Hematopoietic multipotent progenitor cell treated with erythropoietin and hydrocortisone succinate and interleukin-3 and kit ligand, for 17 days (in vitro differentiated cells): Measurements from ENCODE around the gene DGKA.

Experiments
- DNase-seq: peaks from one replicate; pipeline ENCODE4 v3.0.0-alpha.2; 2015; ENCODE audit warnings: low spot score

DGKA gene

DNA sequence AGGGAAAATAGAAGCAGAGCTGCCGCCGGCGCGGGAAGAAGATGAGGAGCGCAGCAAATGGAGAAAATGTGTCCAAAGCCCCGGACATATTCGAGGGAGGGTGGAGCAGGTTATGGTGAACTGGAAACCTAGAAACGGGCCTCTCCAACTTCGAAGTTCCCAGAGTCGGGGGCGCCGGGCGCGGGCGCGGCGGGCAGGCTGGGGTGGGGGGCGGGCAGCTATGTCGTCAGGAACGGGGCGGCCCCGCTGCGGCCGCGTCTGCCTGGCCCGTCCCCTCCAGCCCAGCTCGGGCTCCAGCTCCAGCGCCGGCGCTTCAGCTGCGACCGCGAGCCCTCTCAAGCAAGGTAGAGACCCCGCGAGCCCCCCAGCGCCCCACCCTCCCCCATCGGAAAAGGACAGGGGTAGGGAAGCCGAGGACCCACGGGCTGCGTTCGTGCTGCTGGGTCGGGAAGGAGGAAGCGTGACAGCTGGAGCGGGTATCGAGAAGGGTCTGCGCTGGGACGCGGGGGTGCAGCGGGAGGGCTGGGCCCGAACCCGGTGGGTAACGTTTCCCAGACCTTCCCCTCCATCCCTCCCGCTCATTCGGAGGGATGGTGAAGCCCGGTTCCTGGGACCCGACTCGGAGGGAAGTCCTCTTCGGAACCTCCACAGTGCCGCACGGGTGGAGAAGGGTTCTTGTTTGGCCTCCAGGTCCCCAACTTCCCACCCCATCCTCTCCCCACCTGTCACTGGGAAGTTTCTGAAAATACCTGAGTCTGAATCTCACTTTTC, 1.0 kb downstream of the DGKA start:
- no peak for DNase-seq

DNA sequence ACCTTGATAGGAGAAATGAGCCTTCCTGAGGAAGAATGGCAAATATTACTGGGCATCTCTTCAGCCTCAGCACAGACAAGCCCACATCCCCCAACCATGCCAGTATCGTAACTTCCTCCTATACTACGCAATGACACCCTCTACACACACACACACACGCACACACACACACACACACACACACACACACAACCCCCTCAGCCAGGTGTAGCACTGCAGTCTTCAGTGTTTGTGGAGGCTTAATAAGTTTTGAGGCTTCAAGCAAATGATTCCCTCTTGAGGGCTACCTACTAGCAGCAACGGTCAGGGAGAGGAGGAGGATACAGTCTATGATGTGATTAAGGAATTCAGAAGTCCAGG, 1.6 kb downstream of the DGKA start:
- no peak for DNase-seq

DNA sequence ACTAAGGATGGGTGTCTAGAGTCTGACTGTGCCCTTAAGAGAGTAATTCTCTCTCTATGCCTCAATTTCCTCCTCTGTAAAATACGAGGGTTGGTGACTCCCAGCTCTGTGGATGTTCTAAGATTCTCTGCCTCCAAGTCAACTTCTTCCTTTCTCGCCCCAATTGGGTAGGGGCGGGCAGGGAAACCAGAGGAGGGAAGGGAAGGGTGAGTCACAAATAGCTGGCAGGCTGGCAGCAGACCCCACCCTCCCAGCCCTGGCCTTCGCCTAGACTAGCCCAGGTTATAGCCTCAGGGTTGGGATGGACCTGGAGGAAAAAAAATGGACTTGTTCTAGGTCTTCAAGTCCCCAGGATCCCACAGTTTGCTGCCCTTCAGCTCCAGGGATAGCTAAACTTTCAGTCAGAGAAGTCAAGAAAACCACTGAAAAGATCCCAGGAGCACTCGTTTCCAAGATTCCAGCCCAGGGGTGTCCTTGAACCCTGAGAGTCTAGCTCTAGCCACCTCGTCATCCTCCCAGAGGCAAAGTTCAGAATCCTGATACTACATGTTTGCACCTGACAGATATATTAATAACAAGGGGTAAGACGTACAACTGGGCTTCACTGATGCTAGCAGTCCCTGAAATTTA, 2.3 kb downstream of the DGKA start:
- peak; percentile 30 for DNase-seq

DNA sequence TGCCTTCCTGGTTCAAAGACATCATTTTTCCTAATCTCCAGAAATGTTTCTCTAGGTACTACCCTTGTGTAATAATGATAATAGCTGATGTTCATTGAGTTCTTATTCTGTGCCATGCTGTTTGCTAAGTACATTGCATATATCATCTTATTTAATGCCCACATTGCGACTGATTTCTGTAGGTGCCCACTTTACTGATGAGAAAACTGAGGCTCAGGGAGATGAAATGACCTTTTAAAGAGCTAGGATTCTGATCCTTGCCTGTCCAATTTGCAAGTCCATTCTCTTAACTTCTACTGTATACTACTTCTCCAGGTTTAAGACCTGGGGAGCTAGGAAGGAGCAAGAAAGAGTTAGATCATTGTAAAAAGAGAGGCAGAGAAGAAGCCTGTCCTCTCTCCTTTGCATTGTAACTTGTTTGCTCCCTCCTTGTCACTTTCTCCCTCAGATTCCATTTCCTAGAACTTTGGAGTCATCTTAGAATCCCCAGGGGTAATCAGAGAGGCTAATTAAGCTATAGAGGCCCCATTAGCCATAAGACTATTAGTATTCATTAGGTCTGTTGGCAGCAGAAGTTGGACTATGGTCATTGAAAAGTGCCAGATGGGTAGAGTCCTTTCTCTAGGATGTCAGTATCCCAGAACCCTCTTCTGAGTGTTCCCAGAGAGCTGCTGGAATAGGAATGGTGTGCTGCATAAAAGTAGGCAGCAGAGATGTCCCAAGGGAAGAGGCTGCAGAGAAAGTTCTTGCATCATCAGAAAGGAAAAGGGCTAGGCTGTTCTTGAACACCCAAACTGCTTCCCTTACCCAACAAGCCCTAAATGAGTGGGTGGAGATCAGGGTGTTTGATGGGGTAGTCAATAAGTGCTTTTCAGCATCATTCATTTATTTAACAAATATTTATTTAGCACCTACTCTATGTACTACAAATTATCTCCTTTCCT, 3.1 kb downstream of the DGKA start:
- DNase-seq: no peak

DNA sequence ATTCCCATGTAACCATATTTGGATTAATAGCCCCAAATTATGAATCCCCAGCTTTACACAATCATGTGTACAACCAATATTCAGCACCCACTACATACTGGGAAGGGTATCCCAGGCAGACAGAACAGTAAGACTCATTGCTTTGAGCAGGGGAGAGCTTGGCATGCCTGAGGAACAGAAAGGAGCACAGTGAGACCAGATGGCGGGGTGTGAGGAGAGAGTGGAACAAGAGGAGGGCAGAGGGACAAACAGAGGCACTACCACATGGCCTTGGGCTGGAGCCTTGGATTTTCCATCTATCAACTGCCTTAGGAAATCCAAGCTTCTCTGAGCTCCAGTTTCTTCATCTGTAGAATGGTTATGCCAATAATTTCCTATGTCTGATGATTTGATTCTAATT, 3.8 kb downstream of the DGKA start:
- no peak for DNase-seq

DNA sequence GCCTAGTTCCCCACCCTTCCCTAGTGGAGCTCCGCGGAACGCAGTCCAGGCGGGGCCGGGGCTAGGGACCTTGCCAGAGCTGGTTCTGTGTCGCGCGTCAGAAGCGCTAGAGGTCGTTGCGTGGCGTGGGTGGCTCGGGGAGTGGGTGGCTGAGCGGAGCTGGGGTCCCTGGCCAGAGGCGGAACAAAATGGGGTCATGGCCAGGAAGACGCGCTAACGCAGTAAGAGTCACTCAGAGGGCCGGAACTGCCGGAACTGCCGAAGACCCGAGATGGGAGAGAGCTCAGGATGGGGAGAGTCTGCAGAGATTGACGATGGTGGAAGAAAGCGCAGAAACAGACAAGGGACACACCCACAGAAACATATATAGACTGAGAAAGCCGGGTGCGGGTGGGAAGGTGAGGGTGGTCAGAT, 4.8 kb downstream of the DGKA start:
- no peak for DNase-seq

DNA sequence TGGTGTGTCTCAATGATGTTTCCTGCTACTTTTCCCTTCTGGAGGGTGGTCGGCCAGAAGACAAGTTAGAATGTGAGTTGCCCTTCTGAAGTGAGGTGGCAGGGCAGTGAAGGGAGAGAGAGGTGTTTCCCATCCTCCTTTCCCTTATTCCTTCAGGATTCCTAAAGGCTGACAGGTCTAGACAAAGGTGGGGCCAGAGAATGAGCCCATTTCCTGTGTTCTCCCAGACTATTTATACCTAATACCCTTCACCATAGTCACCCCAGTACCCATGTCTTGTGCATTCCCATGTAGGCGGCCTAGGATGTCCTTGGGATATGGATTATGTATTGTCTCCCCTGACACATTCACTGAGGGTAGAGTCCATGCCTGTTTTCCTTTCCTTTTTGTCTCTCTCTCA, 7.0 kb downstream of the DGKA start:
- no peak for DNase-seq

DNA sequence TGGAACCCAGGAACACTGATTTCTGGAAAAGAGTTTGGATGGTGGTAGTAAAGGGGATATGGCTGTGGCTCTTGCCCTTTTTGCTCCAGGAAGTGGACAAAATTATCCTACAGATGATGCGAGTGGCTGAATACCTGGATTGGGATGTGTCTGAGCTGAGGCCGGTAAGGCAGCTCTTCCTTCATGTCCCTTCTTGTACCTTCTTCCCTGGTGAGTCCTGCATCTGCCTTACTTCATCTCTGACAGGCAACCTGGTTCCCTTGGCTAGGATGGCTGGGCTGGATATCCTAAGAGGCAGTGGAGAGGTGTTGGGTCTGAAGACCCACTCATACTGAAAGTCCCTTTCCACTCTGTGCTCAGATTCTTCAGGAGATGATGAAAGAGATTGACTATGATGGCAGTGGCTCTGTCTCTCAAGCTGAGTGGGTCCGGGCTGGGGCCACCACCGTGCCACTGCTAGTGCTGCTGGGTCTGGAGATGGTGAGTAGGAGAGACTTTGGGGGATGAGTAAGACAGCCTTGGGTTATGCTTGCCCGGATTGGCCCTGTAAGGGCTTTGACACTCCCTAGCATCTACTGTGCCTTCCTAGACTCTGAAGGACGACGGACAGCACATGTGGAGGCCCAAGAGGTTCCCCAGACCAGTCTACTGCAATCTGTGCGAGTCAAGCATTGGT, 8.0 kb downstream of the DGKA start:
- DNase-seq: no peak

DNA sequence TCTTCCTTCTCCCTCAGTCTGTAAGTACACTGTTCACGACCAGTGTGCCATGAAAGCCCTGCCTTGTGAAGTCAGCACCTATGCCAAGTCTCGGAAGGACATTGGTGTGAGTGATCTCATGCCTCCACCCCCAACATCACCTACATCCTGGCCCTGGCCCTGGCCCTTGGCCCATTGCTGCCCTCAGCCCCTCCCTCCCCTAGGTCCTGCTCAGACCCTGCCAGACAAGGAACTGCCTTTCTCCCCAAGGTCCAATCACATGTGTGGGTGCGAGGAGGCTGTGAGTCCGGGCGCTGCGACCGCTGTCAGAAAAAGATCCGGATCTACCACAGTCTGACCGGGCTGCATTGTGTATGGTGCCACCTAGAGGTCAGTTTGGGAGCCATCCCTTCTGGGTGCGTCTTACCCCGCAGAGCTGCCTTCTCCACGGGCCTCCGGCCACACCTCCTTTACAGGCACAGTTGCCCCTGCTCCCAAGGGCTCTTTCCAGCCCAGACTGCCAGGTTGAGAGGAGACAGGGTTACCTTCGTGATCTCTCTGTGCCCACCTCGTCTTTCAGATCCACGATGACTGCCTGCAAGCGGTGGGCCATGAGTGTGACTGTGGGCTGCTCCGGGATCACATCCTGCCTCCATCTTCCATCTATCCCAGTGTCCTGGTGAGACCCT, 9.2 kb downstream of the DGKA start:
- peak; percentile 88 for DNase-seq

DNA sequence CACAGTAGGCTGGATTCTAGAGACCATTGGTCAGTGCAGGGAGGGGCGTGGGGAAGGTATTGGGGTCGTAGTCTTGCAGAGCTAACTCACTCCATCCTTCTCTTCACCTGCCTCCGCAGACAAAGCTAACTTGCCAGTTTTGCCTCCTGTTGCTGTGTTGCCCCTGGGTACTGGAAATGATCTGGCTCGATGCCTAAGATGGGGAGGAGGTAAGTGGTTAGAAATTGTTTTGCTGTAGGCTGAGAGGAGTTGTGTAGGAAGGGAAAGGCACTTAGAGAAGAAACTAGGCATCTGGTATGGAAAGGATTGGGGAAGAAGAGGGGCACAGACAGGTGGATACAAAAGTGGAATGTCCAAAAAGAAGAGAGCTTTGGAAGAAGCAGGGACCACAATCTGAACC, 11.1 kb downstream of the DGKA start:
- no peak for DNase-seq

DNA sequence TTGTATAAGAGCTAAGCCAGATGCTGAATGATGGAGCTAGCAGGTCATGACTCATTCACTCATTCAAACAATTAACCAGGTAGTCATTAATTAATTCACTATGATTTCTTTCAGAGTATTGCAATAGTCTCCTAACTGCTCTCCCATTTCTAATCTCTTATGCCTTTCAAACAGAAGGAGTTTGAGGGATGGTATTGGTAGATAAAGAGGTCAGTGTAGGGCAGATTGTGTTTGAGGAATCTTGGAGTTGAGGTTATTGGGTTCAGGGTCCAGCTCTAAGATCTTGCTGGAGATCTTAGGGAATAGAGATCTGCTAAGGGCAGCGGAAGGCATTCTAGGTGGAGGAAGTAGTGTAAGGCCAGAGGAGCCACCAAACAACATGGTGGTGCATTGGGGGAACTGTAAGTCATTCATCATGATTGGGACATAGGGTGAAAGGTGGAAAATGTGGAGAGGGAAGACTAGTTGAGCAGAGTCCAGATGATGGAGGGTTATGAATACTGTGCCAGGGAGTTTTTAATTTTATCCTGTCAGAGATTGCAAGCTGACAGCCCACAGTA, 11.7 kb downstream of the DGKA start:
- DNase-seq: no peak

DNA sequence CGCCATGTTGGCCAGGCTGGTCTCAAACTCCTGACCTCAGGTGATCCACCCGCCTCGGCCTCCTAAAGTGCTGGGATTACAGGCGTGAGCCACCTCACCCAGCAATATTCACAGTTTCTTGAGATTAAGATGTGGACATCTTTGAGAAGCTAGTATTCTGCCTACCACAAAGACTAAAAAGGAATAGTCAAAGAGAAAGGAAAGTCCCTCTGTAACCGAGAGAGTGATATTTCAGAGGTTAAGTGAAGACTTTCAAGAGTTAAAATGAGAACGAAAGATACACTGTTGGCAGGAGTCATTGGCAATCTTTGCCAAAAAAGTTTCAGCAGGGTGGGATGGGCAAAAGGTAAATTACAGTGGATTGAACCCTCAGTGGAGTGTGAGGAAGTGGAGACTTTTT, 15.6 kb downstream of the DGKA start:
- DNase-seq: no peak

DNA sequence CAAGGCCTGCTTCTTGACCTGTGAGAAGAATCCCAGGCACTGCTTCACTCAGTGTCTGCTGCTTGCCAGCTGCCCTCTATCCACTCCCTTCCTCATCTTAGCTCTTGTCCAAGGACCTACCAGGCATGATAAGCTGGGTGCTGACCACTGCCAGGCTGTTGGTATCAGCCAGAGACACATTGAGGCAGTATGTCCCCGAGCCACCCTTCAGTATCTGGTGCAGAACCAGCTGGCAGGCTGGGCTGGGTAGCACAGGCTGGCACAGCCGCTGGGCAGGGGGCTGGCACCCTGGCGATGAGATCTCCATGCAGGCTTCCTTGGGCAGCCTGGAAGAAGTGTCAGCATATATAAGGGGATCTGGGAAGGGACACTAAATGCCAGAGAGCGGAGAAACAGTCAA, 24.4 kb downstream of the DGKA start:
- no peak for DNase-seq

DNA sequence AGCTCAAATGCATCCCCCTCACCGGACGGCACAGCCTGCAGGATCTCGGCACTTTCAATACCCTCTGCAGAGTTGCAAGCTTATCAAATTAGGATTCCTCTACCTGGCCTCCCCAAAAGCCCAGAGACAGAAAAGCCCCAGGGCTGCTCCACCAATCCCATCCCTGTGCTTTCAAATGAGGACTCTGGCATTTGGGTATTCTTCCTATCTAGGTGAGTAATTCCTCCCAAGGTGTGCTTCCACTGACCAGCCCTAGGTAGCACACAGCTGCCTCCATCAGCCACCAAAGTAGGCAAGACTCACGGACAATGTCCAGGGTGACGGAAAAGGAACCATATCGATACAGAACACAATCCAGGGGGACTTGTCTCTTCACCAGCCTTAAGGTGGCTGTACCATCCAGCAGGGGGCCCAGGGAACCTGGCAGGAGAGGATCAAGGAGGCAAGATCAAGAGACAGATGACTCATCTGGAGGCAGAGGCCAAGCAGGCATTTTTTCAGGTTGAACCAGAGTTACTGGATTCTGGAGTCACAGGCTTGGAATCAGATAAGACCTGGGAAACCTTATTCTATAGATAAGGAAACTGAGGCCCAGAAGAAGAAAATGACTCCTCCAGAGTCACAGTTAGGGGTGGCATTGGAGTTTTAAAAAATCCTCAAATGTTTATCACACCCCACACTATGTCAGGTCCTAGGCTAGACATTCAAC, 25.0 kb downstream of the DGKA start:
- peak; percentile 69 for DNase-seq

DNA sequence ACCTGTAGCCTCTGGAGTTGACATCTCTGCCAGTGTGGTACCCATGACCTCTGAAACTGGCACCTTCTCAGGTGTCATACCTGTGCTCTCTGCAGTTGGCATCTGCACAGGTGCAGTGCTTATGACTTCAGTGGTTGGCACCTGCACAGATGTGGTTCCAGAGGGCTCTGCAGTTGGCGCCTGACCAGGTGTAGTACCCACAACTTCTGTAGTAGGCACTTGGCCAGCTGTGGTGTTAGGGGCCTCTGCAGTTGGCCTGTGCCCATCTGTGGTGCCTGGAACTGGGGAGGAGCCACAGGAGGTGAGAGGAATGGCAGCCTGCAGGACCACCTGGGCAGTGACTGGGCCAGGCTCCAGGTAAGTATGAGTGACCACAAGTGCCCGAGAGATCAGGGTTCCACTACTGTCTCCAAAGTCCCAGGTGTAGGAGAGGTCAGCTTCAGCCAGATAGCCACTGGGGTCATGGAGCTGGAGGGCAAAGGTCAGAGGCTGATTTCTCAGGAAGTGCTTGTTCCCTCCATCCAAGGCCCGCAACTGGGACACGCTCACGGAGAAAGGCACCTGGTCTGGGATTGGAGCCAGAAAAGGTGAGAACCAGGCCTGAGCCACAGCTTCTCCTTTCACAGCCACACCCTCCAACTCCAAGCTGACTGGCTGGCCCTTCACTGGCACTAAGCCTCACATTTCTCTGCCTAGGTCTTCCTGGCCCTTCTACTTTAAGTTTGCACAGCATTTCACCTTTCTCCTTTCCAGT, 26.3 kb downstream of the DGKA start:
- DNase-seq: no peak

DNA sequence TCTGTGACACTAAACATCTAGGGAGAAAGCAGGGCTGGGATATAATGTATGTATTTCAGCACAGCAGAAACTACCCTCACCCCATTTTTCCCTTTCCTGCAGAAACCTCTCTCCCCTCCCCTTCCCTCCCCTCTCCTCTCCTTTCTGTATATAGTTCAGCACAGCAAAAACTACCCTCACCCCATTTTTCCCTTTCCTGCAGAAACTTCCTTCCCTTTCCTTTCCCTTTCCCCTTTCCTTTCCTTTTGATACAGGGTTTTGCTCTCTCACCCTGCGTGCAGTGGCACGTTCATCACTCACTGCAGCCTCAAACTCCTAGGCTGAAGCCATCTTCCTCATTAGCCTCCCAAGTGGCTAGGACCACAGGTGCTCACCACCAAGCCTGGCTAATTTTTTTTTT, 32.8 kb downstream of the DGKA start:
- DNase-seq: no peak

DNA sequence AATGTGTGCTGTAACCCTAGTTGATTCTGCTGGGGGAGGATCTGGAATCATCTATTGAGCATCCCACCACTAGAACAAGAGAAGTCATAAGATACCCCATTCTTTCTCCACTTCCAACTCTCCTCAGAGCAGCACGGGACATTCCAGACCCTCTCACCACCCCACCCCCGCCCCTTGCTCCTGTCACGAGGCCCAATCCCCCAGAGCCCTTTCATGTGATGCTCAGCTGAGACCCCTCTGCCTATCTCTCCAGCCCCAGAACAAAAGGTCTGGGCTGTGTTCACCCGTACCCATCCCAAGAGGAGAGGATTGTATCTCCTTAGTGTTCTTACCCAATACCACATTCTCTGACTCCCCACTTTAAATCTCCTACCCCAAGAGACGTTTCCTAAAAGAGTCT, 34.3 kb downstream of the DGKA start:
- DNase-seq: no peak

DNA sequence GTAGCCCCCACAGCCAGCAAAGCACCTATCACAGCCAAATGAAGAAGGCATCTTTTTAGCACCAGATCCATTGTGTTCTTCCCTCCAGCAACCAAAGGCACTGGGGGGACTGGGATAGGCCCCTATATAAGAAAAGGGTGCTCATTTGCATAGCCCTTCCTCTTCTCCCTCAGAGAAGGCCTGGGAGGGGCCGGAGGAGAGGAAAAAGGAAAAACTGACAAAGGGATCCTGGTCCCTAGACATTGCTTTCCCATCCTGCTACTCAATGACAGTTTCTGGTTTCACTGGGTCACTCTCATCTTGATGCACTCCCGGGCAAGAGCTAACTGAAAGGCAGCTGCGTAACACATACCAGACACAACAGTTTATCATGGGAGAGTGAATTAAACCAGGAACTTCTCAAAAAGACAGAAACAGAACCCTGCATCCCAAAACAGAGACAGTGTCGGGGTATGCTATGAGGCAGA, 35.0 kb downstream of the DGKA start, which contains the start of gene PMEL:
PMEL (minus strand) TSS at position 102 of the 467 bp plus-strand sequence; CDS start at position 71, 31 bp downstream.
- DNase-seq: no peak

DNA sequence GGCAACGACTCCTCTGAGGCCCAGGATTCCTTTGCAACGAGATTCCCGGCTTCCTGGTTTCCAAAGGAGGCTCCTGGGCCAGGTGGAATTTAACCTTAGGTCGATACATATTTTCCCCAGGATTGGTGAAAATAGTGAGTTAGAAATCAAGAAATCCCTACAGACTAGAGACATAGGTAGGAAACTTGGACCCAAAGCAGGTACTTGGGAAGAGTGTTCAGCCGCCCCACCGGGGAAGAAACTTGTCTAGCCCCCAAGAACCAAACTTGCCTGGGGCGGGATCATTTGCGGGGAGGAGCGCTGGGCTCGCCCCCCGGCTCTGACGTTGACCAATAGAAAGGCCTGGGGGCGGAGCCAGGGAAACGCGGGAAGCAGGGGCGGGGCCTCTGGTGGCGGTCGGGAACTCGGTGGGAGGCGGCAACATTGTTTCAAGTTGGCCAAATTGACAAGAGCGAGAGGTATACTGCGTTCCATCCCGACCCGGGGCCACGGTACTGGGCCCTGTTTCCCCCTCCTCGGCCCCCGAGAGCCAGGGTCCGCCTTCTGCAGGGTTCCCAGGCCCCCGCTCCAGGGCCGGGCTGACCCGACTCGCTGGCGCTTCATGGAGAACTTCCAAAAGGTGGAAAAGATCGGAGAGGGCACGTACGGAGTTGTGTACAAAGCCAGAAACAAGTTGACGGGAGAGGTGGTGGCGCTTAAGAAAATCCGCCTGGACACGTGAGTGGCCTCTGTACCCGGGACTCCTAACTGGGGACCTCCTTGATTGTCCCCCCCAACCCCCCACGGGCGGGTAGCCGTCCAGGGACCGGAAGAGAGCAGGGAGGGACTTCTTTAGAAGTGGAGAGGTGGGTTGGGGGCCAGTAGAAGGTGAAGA, 35.7 kb downstream of the DGKA start, which contains the start of gene CDK2:
CDK2 (plus strand) TSS at position 423 of the 874 bp plus-strand sequence; CDS start at position 602, 179 bp downstream.
- peak; percentile 83 for DNase-seq
